IPS-18c (cell line): ENCODE measurements around the gene LCA5L.
A peak's percentile ranks its signal among the peaks of the same experiment; 100 is the strongest.
"Not testable (repeated sequence)": the region's sequence is repeated elsewhere in the genome, so short reads cannot be mapped to it uniquely, and the experiment has no call there.

Source experiments
- H3K4me3 ChIP-seq: 2 replicates; pipeline ENCODE4 v1.7.0; 2013; ENCODE audit warnings: low read depth, mild to moderate bottlenecking, low read length, moderate library complexity; ENCODE audit not compliant: insufficient read depth
- H3K9me3 ChIP-seq: one replicate; pipeline ENCODE4 v1.6.1; 2013; ENCODE audit warnings: mild to moderate bottlenecking, low read length, moderate library complexity; ENCODE audit not compliant: control insufficient read depth, insufficient read depth

The LCA5L gene

DNA sequence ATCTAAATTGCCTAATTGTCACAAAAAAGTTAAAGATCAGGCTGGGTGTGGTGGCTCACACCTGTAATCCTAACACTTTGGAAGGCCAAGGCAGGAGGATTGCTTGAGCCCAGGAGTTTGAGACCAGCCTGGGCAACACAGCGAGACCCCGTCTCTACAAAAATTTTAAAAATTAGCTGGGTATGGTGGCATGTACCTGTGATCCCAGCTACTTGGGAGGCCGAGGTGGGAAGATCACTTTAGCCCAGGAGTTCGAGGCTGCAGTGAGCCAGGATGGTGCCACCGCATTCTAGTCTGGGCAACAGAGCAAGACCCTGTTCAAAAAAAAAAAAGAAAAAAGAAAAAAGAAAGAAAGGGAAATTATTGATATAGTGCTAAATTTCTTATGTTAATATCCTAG lies 26.4 kb downstream of the LCA5L start:
- H3K4me3 ChIP-seq, H3K9me3 ChIP-seq: not testable (repeated sequence)

DNA sequence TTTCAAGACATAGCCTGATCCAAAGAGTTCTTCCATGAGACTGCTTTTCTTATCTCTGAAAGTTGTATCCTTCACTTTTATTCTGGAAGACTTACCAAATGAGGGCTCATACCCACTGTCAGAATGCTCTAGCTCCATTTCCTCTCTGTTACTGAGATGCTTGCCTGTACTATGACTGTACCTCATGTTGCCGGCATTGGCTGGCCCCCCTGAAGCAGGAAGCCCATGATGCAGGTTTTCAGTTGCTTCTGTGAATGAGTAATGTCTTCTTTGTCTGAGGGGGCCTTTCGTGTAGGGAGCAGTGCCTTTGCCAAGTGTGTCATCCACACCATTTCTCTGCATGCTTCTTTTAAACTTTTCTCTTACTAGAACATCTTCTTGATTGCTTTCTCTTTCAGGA lies 39.5 kb downstream of the LCA5L start:
- Histone ChIP-seq H3K4me3 (no peak overlapping the region), H3K9me3 (no peaks in the 10 kb centered on the region)

DNA sequence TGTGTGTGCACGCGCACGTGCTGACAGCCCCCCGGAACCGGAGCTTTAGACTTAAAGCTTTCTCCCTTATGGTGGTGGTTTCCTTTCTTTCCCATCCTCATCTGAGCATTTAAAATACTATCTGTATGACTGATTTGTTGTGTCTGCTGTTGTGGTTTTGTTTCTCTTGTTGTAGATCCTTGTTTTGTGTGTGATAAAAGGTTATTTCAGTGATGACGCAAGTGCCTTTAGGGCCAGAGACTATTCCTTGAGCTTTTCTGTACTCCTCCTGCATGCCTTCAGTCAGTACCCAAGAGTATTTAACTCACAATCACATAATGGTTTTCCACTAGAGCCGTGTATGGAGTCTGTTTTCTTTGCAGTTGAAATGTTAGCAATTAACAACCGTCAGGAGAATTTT lies 45.4 kb downstream of the LCA5L start:
- Histone ChIP-seq H3K9me3 (no peaks in the 10 kb centered on the region), H3K4me3 (no peak overlapping the region)

DNA sequence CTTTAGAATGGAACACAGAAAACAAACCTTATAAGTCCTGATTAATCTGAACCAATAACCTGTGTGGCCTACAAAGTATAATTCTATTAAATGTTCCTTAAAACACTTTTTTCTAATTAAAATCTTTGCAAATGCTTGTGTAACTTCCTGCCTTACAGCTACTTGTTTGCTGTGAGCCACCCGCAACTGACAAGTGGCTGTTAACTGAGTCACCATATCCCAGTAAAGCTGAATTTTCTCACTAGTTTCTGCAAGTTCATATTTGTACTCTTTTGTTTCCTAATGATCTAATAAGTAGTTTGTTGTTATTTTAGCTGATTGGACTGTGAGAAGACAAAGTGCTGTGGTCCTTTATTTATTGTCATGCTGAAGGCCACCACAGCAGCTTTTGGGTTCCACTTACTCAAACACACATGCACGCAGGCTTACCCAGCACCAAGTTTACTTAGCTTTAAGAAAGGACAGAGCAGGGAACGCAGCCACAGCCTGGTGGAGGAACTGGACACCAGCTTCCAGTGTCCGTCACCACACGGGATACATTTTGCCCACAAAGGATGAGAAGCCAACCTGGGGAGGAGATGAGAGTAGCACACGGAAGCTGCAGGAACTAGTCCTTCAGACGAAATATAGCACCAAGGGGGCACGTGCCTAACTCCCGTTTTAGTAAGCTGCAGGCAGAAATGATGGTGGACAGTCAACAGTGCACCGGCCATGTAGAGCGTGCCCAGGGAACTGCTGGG lies 47.8 kb downstream of the LCA5L start:
- Histone ChIP-seq H3K4me3 (no peak overlapping the region), H3K9me3 (no peaks in the 10 kb centered on the region)

GRCh38 chr21:39392981-39393380 lies 52.6 kb downstream of the LCA5L start:
- Histone ChIP-seq H3K9me3 (no peaks in the 10 kb centered on the region), H3K4me3 (no peak overlapping the region)

DNA sequence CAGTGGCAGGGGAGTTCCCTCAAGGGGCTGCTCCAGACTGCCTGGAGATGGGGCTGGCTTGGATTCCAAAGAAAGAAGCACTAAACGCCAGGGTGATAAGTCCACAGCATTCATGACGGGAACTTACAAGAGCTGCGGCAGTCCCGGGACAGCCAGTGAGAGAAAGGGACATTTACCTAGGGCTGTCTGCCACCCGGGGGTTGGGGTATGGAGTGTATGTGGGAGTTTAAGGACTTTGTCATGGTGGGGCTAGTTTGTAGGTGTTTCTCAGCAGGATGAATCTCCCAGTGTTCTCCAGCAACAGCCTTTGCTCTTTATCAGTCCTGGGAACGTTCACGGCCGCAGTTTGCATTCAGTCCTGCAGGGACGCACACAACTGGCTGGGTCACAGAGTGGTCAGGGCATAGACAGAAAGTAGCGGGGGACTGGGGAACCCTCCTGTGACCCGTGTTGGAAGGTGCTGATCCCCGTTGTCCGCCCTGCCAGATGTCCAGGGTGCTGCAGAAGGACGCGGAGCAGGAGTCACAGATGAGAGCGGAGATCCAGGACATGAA lies 55.3 kb downstream of the LCA5L start:
- Histone ChIP-seq H3K4me3 (no peak overlapping the region), H3K9me3 (no peaks in the 10 kb centered on the region)

DNA sequence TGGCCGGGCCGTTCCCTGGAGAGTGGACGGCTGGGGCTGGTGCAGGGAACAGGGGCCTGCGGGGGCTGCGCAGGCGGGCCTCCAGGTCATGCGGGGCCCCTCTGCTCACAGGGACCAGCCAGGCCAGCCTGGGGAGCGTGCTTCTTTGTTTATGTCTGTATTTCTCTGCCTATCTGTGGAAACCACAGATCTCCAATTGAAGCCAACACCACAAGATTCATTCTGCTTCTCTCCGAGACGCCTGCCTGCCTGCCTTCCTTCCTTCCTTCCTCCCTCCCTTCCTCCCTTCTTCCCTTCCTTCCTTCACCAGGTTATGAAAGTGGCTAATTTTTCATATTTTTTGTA lies 56.8 kb downstream of the LCA5L start:
- H3K9me3 ChIP-seq: no peaks in the 10 kb centered on the region
- no peak overlapping the region for H3K4me3 ChIP-seq

GRCh38 chr21:39388038-39388810 lies 57.4 kb downstream of the LCA5L start:
- H3K9me3 ChIP-seq: no peaks in the 10 kb centered on the region
- H3K4me3 ChIP-seq: peak overlapping the region; percentile 38; the same call in 1 of the 2 replicates

DNA sequence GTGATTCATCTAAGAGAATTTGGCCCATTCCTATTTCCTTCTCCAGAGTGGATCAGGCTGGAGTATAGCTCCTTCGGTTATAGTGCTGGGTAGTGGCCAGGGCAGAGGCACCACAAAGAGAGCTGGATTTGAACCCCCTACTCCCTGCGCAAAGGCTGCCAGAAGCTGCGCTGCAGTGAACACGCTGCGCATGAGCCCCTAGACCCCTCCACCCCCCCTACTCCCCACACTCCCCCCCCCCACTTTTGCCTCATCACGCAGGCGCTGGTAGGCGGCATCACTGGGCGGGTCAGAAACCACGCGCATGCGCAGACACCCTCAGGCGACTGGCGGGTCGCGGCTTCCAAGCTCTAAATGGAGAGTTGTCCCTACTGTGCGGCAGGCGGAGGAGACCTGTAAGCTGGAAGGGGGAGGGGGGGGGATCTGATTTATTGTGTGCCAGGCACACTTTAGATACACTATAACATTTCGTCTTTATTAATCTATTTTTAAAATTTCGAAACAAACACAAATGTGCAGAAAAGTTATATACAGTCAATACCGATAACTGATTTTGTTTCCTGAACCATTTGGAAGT lies 58.0 kb downstream of the LCA5L start:
- H3K9me3 ChIP-seq: no peaks in the 10 kb centered on the region
- H3K4me3 ChIP-seq: peak overlapping the region; percentile 38; the same call in 1 of the 2 replicates

DNA sequence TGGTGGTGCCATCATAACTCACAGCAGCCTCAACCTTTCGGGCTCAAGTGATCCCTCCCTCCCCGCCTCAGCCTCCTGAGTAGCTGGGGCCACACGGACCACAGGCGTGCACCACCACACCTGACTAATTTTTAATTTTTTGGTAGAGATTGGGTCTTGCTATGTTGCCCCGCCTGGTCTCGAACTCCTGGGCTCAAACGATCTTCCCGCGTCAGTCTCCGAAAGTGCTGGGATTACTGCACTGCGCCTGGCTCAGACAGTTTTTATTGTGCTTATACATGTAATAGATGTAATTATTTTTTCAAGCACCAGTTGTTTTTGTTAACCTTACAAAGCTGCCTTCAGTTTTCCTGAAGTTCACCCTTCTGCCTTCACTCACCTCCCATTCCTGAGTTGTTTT lies 58.7 kb downstream of the LCA5L start:
- H3K4me3 ChIP-seq: no peak overlapping the region
- H3K9me3 ChIP-seq: no peaks in the 10 kb centered on the region

GRCh38 chr21:39386194-39386593 lies 59.4 kb downstream of the LCA5L start:
- H3K9me3 ChIP-seq: no peaks in the 10 kb centered on the region
- H3K4me3 ChIP-seq: no peak overlapping the region

DNA sequence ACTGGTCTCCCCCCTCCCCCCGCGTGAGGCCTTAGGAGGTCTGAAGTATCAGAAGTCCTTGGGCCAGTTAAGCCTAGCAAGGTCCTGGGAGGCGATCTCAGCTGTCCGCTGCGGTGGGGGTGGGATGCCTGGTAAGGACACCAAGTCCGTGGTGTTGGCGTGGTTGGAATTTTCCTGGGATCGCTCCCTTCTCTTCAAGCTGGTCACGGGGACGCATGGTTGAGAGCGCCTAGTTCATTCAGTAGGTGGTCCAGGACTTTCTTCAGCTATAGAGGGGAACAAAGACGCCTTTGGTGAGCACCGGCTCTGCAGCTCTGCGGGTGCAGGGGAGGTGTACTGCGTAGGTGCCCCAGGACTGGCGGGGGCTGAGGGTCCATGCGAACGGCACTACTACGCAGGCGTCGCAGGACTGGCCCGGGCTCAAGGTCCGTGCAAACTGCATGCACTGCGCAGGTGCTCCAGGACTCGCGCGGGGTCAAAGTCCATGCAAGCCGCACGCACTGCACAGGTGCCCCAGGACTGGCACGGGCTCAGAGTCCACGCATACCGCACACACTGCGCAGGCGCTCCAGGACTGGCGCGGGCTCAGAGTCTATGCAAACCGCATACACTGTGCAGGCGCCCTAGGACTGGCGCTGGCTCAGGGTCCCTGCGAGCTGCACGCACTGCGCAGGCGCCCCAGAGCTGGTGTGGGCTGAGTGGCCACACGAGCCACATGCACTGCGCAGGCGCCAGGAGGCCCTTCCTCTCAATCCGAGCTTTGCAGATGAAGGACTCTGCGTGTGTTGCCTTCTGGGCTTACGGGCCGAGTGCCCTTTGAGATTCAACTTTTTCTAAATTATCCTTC lies 60.1 kb downstream of the LCA5L start:
- Histone ChIP-seq H3K4me3 (no peak overlapping the region), H3K9me3 (no peaks in the 10 kb centered on the region)

GRCh38 chr21:39384674-39385298 lies 60.8 kb downstream of the LCA5L start:
- H3K4me3 ChIP-seq: no peak overlapping the region
- H3K9me3 ChIP-seq: no peaks in the 10 kb centered on the region

- not testable (repeated sequence) for H3K9me3 ChIP-seq
Observed at GRCh38 chr21:39382096-39382495, 63.5 kb downstream of the LCA5L start.

GRCh38 chr21:39381009-39381408 lies 64.6 kb downstream of the LCA5L start:
- peak overlapping the region; percentile 96 for H3K4me3 ChIP-seq
- no peaks in the 10 kb centered on the region for H3K9me3 ChIP-seq

More at GRCh38 chr21:39382096-39382495, 63.5 kb downstream of the LCA5L start:
- not testable (repeated sequence) for H3K4me3 ChIP-seq

DNA sequence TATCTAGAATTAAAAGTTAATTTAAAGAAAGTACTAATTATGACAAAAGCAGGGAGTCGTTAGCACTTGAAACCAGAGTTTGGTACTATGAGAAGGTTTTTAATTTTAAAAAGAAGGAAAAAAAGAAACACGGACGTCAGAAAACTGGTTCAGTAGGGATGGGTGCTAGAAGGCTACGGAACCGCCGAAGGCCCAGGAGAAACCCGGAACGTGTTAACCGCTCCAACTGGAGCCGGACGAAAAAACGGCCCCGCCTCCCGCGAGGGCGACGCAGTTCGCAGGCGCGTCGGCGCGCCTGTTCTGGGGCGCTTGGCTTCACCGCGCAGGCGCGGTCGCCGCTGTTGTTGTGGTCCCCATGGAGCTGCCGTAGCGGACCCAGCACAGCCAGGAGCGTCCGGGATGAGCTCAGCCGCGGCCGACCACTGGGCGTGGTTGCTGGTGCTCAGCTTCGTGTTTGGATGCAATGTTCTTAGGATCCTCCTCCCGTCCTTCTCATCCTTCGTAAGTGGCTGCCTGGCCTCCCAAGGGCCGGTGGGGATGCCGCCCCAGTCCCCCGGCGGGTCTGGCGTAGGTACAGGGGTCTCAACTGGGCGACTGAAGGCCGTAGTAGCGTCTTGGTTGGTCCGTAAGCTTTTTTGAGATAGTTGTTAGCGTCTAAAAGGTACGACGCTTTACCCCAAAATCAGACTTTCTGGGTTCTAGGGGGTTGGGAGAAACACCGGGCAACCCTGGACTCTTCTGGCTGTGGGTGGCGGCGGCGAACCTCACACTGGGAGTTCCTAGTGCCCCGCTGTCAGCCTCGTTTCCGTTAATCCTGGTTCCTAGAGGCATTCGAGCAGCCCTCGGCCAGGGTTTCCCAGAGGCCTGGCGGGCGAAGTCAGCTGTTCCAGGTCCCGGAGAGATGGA lies 65.3 kb downstream of the LCA5L start:
- H3K4me3 ChIP-seq: peak overlapping the region; percentile 96
- H3K9me3 ChIP-seq: no peaks in the 10 kb centered on the region
